ENCODE measurements around the gene ZNF580. TPM values are rescaled to one million over a fixed set of nuclear protein-coding genes. Genes with fewer than 3 reads are reported as not detected.

ZNF580 gene
- total RNA-seq, 1 experiment from 2014 or later = 21.6 TPM

DNA sequence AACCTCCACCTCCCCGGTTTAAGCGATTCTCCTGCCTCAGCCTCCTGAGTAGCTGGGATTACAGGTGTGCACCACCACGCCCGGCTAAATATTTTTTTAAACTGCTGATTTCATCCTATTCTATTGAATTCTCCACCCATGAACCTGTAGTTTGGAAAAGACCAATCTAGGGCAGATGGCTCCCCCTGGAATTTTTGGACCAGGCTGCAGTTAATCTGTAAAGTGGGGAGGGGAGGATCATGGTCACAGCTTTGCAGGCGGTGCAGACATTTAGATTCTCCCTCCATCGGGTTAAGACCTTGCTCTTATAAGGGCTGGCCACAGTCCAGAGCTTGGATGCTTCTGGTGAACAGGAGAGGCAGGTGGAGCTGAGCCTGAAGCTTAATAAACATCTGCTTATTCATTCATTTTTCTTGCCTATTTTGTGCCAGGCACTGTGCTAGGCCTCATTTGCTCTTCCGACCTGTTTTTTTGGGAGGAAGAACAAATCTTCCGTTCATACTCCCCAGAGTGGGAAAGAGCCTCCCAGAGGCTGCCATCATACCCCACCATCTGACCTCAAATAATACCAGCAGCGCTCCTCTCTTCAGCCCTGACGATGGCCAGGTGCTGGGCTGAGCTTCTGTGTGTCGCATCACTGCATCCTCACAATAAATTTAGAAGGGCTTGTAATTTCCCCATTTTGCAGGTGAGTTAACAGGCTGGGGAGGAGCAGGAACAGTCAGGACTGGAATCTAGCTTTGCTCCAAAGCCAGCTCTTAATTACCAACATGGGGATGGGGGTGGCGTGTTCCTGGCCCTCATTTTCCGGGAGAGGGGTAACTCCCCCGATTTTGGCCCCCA lies 6.3 kb downstream of the ZNF580 start:
- DNase-seq (ENCODE audit: low spot score) = no peak

DNA sequence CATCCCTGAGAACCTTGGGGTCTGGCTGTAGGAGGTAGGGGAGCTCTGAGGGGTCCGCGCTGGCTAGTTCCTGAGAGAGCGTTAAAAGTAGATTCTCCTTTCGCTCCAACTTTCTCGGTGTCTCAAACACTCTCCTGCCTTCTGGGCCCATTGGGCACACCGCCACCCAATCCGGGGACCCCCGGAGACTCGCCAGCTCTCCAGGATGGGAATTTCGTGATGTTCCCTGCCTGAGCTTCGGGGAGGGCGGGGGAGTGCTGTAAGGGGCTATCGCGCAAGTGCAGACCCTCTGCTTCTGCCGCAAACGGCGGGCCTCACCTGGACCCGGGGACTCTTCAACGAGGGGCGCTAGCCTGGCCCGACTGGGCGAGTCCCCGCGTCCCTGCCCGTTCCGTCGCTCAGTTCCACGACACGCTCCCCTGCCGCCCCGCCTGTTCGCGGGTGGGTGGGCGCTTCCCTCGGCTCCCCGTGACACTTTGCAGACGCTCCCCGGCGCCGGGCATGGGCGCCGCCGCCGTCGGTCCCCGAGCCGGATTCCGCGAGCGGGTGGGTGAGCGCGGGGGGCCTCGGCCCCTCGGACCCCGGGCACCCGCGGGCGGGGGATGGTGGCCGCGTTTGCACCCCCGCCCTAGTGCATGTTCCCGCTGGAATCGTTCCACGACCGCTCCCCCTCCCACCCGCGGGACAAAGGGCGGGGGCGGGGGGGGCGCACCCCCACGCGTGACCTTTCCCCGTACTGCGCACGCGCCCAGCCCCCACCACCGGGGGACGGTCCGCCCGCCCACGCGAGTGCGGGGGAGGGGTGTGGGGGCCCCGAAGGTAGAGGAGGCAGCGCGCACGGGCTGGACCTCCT lies 7.2 kb downstream of the ZNF580 start, which contains the start of gene CCDC106:
Gene CCDC106 (plus strand): TSS at position 481 of the 853 bp plus-strand sequence. CDS start 835 bp downstream, outside the sequence.
- DNase-seq (ENCODE audit: low spot score) = no peak

DNA sequence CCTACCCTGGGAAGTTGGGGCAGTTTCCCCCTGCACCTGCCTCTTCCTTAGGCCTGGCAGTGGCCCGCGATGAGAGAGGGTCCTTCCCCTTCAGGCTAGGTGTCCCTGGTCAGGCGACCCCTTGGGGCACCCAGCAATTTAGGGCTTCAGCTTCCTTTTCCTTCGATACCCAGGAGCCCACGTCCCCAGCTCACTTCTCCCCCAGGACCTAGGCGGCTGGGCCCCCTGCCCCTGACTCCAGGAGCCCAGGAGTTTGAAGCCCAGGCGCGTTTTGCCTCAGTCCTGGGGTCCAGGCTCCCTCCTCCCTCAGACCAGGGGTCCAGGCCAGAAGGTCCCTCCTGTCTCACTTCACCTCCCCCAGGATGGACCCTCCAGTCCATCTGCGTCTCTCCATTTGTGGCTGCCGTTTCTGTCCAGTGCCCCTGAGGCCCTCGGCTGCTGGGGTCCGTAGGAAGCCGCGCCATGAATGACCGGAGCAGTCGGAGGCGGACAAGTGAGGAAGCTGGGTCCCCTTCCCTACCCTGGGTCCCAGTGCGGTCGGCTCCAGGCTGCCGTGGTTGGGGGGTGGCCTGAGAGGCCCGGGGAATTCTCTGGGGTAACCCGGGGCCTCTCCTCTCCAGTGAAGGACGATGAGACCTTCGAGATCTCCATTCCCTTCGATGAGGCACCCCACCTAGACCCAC lies 7.9 kb downstream of the ZNF580 start:
- DNase-seq (ENCODE audit: low spot score) = no peak

DNA sequence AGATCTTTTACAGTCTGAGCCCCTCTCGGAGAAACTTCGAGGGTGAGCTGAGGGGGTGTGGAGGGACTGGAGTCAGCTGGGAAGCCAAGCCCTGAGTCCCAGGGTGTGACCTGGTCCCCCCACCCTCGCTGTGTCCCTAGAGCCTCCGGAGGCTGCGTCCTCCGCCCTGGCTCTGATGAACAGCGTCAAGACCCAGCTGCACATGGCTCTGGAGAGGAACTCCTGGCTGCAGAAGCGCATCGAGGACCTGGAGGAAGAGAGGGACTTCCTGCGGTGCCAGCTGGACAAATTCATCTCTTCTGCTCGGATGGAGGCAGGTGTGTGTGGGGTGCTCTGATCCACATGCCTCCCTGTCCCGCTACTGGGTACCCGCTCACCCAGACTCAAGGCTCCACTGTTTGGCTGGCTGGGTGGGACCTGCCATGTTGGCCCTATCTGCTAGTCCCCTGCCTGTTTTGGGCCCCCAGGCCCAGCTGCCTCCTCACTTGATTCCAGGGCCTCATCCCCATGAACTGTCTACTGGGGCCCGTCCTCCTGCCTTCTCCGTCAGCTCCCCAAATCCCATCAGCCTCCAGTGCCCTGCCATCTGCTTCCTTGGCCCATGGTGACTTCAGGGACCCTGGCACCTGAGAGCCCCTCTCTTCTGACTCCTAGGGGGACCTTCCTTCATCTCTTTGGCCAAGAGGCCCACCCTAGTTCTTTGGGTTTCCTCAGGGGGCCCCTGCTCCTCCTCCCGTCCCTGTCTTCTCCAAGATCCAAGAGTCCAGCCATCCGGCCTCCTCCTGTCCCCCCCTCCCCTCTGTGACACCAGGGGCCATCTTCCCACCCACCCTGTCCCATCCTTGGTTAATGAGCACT lies 8.7 kb downstream of the ZNF580 start:
- DNase-seq (ENCODE audit: low spot score) = no peak

DNA sequence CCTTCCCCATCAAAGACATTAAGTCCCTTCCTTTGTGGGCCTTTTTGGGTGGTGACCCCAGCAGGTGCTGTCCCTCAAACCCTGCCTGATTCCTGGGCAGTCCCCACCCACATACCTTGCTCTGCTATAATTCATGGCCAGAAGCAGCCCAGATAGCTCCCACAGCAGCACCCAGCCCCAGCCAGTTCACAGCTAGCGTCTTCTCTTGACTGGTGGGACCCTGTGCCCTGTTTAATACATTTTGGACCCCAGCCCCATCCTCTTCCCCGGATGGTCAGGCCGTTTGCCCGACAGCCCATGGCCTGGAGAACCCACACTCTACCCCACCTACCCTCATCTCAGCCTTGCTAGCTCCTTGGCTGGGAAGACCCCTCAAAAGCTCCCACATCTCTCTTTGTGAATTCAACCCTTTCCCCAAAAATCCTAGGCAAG lies 9.3 kb downstream of the ZNF580 start:
- DNase-seq (ENCODE audit: low spot score) = no peak

DNA sequence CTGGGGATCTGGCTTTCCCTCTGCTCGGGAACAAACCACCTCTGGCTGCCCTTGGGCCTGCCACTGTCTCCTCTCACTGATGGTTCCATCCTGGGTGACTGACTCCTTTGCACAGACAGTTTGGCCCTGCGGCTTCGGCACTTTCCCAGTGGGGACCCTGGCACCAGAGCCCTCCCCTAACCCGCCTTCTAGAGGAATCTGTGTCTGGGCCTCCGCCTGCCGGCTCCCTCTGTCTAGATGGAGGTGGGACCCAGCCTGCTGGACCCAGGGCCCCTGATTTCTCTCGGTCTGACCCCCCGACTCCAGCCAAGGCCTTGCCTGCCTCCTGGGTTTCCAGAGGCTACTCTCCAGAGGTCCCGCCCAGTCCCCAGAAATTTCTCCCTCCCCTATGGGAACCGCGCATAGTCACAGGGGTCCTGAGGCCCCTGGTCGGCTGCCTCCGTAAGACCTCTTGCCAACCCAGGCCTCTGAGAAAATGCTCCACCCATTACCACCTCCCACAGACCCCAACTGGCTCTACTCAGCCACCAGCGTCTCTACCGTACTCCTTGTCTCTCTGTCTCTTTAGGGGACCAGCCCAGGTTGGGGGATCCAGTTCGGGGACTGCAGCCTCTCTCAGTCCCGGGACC lies 9.9 kb downstream of the ZNF580 start:
- DNase-seq (ENCODE audit: low spot score) = no peak

DNA sequence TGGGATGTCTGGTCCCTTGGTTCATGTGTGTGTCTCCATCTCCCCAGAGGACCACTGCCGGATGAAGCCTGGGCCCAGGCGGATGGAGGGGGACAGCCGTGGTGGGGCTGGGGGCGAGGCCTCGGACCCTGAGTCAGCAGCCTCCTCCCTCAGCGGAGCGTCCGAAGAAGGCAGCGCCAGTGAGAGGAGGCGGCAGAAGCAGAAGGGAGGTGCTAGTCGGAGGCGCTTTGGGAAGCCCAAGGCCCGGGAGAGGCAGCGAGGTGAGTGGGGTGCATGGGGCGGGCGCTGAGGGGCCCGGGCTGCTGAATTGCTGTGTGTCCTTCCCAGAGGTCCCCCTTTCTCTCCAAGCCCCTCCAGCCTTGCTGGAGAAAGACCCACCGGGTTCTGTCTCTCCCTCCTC lies 10.4 kb downstream of the ZNF580 start:
- DNase-seq (ENCODE audit: low spot score) = no peak

DNA sequence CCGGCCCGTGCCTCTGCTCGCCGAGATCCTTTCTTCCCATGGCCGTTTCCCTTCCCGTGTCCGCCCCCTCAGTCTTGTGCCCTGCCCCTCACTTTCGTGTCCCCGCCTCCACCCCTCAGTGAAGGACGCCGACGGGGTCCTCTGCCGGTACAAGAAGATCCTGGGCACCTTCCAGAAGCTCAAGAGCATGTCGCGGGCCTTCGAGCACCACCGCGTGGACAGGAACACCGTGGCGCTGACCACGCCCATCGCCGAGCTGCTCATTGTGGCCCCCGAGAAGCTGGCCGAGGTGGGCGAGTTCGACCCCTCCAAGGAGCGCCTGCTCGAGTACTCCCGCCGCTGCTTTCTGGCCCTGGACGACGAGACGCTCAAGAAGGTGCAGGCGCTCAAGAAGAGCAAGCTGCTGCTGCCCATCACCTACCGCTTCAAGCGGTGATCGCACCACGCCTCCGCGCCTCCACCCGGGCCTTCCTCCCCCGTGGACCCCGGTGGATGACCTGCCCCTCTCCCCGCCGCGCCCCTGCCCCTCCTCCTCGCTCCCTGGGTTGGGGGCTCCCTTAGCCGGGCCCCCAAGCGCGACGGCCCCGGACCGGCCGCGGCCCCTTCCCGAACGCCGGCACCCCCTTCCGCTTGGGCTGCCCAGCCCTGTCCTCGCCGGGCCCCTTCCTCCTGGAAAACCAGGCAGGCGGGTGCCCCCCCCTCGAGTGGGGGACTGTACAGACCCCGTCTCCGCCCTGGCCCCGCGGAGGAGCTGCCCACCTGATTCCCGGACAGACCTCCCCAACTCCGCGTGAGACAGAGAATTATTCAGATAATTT lies 11.7 kb downstream of the ZNF580 start:
- DNase-seq (ENCODE audit: low spot score) = no peak

DNA sequence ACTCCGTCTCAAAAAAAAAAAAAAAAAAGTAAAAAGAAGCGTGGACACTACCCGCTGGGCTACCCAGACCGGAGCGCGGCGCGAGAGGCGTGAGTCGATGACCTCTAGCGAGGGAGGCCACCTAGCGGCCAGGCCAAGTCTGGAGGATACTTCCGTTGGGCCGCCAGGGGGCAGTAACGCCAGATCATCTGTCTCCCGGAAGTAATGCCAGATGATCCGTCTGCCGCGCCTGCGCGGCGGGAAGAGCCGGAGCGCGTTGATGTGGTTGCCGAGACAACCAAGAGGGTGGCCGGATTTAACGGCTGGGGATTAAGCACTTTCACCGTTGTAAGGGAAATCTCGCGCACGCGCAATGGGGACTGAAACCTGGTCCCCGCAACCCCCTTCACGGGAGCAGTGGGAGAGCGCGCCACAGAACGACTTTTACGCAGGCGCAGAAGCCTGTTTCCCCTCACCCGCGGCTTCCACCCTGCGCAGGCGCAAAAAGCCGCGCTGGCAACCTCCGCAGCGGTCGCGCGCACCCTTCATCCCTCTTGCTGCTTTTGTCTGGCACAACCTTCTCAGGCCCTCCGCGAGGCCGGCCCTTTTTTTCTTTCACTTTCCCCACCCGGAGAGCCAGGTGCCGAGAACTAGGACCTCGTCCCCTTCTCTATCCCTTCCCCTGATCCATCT lies 13.0 kb downstream of the ZNF580 start:
- DNase-seq (ENCODE audit: low spot score) = peak; percentile 100

DNA sequence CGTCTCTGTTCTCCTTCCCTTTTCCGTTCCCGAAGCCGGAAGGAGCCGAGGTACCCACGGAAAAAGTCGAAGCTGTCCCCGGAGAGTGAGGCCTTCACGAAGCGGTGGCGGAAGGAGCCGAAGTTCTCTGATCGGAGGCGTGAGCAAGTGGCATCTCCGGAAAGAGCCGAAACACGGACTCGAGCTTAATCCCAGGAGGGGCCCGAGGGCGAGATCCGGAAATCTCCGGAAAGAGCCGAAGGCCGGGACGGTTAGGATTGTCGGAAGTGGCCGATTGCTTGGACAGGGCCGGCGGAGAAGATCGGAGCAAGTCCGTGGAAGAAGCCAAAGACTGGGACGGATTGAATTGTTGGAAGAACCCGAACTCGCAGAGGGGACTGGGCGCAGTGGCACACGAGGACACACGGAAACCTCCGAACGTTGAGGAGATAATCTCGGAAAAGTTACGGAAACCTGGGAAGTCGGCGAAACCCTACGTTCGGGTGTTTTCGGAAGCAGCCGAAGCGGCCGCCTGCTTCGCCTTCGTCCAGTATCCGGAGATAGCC lies 13.6 kb downstream of the ZNF580 start:
- peak; percentile 100 for DNase-seq (ENCODE audit: low spot score)

DNA sequence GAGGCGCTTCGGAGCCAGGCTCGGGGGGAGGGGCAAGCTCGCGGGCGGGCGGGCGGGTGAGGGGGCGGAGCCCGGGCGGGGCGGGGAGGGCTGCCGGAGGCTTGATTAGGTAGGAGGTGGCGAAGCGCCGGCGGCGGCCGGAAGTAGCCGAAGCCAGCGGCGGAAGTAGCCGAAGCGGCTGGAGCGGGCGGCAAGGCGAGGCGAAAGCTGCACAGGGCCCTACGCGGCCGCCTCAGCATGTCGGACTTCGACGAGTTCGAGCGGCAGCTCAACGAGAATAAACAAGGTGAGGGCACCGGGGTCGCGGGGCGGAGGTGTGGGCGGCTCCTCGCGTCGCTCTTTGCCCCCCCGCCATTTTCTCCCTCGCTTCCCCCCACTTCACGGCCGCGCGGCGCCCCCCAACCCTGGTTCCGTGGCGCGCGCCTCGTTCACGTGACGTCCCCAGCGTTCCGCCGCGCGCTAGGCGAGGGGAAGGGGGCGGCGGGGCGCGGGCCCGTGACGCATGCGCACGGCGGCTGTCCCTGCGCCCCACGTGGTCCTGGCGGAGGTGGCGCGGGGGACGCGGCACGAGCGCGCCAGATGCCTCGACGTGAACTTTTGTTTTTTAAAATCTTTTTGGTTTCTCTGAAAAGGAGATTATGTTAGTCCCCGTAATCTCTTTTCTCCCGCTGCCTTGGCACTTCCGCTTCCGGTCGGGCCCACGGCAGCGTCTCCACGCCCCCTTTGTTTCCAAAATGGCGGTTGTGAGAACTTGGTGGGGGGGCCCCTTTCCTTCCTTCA lies 14.3 kb downstream of the ZNF580 start, which contains the start of gene U2AF2:
Gene U2AF2 (plus strand): TSS at position 168 of the 780 bp plus-strand sequence. CDS start 70 bp downstream, at position 238.
- DNase-seq (ENCODE audit: low spot score) = peak; percentile 74

DNA sequence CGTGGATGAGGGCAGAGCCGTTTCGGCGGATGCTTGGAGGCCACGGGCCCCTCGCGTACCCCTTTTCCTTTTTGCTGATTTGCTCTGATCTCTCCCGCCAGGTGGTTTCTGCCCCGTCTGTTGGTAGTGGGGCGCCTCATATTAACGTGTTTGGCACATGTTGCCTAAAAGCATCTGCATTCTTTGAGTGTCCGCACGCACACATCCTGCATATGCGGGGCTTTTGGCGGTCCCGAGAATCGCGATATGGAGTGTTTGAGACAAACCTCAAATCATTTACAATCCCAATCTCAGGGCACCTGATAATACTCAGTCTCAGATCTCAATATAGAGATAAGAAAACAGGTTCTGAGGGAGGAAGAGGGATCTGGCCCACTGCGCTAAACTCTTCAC lies 14.8 kb downstream of the ZNF580 start:
- no peak for DNase-seq (ENCODE audit: low spot score)

DNA sequence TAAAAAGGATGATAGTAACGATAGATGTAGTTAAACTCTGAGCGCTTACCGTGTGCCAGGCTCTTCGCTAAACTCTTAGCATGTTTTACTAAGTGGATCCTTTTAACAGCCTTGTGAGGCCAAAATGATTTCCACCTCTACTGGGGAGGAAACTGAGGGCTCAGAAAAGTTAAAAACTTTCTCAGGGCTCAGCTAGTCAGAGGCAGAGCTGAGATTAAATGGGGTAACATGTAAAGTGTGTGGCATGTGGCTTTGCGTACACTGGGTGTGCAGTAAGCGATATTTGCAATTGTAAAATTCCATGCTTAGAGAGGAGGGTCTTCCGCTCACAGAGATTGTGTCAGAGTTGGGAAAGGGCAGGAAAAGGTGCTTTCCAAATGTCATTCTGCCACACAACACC lies 15.8 kb downstream of the ZNF580 start:
- DNase-seq (ENCODE audit: low spot score) = no peak

DNA sequence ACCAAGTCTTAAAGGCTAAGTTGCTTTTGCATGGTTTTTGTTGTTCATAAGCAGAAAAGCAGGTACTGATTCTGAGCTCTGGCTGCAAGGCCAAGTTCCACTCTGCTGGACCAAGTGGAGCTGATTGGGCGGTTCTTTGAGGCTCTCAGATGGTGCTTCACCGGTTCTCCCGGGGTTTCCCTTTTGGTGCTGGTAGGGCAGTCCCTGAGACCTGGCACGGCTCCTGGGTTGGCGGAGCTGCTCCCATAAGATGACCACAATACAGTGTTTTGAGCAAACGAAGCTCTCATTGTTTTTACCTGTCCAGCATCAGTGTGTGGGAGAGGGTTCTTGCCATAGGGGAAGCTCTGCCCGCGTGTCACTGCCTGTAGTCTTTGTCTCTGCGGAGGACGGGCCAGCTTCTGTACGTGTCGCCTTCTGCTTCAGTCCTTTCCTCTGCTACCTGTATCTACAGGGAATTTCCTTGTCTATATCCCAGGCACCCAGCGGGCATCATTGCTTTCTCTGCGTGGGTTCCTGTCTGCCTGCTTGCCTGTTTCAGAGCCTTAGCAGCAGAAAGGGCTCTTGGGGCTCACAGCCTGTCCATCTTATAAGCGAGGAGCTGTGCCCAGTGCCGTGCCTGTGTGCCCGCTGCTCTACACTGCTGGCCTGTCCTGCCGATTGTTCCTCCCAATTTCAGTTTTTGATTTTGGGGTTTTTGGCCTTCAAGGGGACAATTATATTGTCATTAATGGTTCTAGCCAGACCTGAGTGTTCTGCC lies 16.4 kb downstream of the ZNF580 start:
- DNase-seq (ENCODE audit: low spot score) = no peak

DNA sequence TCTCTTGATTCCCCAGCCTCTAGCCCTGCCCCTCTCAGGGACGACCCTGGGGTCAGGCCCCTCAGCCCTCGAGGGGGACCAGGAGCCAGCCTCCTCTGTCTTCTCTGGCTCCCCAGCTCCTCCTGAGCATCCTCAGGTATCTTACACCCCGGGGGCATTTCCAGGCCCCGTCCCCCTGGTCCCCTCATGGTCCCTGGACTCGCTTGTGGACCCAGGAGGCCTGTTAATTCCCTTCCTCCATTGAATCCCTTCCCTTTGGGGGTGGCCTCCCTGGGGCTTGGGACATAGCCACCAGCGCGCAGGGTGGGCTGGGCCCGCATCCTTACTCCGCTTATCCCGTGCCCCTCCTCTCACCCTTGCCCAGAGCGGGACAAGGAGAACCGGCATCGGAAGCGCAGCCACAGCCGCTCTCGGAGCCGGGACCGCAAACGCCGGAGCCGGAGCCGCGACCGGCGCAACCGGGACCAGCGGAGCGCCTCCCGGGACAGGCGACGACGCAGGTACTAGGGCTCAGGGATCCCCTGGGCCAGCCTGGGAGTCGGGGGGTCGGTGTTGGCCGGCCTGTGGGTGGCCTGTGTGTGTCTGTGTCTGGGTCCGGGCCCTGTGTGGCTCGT lies 18.2 kb downstream of the ZNF580 start:
- no peak for DNase-seq (ENCODE audit: low spot score)

DNA sequence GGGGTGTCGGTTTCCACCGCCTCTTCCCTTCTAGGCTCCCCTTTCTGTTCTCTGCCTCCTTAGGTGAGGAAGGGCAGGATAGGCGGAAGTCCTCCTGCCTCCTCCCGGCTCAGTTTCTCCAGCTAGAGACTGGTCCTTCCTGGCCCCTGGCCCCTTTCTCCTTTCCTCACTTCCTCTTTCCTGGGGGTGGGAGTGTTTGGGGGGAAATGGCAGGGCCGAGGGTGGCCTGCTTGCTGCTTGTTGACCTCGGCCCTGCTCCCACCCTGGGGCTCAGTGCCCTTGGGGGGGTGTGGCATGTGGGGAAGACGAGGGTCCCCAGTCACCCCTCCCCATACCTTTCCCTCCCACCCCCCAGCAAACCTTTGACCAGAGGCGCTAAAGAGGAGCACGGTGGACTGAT lies 19.0 kb downstream of the ZNF580 start:
- DNase-seq (ENCODE audit: low spot score) = no peak

DNA sequence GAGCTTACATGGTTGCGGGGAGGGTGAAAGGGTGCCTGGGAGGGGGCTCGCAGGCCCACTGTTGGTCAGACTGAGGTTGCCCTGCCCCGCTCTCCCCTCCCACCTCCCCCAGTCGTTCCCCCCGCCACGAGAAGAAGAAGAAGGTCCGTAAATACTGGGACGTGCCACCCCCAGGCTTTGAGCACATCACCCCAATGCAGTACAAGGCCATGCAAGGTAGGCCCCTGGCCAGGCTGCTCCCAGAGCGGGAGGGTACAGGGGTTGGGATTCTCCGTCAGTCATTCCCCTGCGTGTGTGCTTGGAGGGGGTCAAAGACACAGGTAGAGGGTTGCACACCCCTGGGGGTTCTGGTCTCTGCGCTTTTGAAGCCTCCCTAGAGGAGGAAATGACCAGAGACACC lies 19.6 kb downstream of the ZNF580 start:
- no peak for DNase-seq (ENCODE audit: low spot score)
